ENCODE measurements around the gene NFYC. TPM values are rescaled to one million over a fixed set of nuclear protein-coding genes. Genes with fewer than 3 reads are reported as not detected.

The NFYC gene
- total RNA-seq, 5 donors from 2014 or later (not counting 1 experiment from before 2014, with no cell fraction given), result 50.1 to 60.4 (median 52.9) TPM

DNA sequence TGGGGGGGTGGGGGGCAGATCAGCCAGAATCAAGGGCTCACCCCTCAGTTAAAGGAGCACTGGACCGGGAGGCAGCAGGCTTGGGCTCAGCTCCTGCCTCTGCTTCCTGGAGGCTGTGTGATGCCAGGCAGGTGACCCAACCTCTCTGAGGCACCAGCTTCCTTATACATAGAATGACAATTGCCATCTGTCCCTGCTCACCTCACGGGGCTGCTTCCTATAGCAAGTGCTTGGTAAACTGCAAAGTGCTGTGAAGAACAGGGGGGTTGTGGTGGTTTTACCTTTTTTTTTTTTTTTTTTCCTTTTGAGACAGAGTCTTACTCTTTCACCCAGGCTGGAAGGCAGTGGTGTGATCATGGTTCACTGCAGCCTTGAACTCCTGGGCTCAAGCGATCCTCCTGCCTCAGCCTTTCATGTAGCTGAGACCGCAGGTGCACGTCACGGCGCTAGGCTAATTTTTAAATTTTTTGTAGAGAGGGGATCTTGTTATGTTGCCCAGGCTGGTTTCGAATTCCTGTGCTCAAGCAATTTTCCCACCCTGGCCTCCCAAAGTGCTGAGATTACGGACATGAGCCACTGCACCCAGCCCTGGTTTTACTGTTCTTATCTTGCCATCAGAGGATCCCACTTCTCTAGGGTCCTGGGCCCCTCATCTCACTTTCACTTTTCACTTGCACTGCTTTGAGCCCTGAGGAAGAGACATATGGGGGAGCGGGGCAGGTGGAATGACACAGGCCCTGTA is 103.6 kb downstream of the NFYC start:
- POLR2A ChIA-PET, result interaction anchor here in 1 of 2 donors (0.7 kb wide), 1 partner anchor 10 kb away, joined by 9 read pairs; no protein-coding TSS in a partner anchor
- CTCF ChIA-PET, result interaction anchor here in 1 of 2 donors (0.6 kb wide), 1 partner anchor 59 kb away, joined by 3 read pairs; no protein-coding TSS in a partner anchor
- no peaks in the 10 kb centered on the region for H3K36me3 Mint-ChIP-seq
- DNase-seq (peak in 11 of 35 experiments; percentile 18 to 53 (median 35)), ATAC-seq (replicated peaks in 1 of 4) (peak in 3 of 4 experiments; percentile 60 to 85 (median 66))
- H3K4me3 ChIP-seq (ENCODE audit: control insufficient read depth in 1 of 2, extremely low read depth in 1 of 2, low read length in 1 of 2), result peak overlapping the region in 1 of 2 donors; percentile 25
- H3K9me3 ChIP-seq, result no peaks in the 10 kb centered on the region
- H3K9me3 Mint-ChIP-seq, result no peaks in the 10 kb centered on the region
- peak overlapping the region; percentile 57 to 70 (median 63) for H3K4me3 Mint-ChIP-seq
- H3K27me3 ChIP-seq (replicated peaks in 1 of 2; ENCODE audit: control insufficient read depth in 2 of 2, extremely low read depth in 1 of 2, insufficient read depth in 2 of 2, low read length in 1 of 2), result peaks cover 0 to 15% of the 10 kb centered on the region in 2 experiments
- peak overlapping the region; percentile 79 to 81 for H3K27ac Mint-ChIP-seq
- peaks cover 0 to 3% of the 10 kb centered on the region in 2 donors for H3K27me3 Mint-ChIP-seq
- 60% methylated on average over 2 of the region's 10 CpGs for WGBS (ENCODE audit: insufficient coverage)
- H3K4me1 Mint-ChIP-seq, result peaks cover 16 to 36% (median 36%) of the 10 kb centered on the region in 3 donors
- no peaks in the 10 kb centered on the region for H3K36me3 ChIP-seq (ENCODE audit: control insufficient read depth in 2 of 2, extremely low read depth in 1 of 2, insufficient read depth in 1 of 2, low read length in 1 of 2)
- H3K27ac ChIP-seq (ENCODE audit: low read length), result peak overlapping the region; percentile 9
- peaks cover 12 to 28% of the 10 kb centered on the region in 2 experiments for H3K4me1 ChIP-seq (ENCODE audit: control insufficient read depth in 1 of 2, extremely low read depth in 1 of 2, insufficient read depth in 2 of 2, low read length in 2 of 2)

DNA sequence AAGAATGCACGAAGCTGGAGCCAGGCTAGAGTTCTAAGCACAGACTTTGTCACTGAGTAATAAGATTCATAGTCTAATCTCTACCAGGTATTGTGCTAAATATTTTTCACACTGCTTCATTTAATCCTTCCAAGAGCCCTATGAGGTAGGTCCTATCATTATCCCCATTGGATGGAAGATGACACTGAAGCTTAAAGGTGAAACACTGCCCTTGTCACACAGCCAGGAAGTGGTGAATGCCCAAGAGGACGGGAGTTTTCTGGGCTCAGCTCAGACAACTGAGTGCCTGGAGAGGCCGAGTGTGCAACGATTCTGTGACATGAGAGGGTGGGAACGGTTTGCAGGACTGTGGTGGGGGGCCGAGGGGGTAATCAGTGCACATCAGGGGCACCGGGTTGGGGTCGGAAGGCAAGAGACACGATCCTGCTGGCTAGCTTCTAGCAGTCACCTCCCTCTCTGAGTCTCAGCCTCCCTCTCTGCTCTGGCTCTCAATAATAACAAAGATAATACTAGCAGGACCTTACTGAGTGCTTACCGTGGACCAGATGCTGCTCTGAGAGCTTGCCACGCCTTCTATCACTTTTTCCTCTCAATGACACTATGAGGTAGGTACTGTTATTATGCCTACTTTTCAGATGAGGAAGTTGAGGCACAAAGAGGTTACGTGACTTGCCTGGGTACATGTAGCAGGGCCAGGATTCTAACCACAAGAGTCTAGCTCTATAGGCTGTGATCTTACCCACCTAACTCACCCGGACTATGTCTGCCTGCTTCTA is 104.5 kb downstream of the NFYC start:
- peak overlapping the region in 2 of 3 donors; percentile 63 to 70 for H3K4me3 Mint-ChIP-seq
- Histone ChIP-seq H3K9me3 (no peaks in the 10 kb centered on the region), H3K4me3 (ENCODE audit: control insufficient read depth in 1 of 2, extremely low read depth in 1 of 2, low read length in 1 of 2) (no peak overlapping the region), H3K27me3 (replicated peaks in 1 of 2; ENCODE audit: control insufficient read depth in 2 of 2, extremely low read depth in 1 of 2, insufficient read depth in 2 of 2, low read length in 1 of 2) (peaks cover 0 to 10% of the 10 kb centered on the region in 2 experiments), H3K27ac (ENCODE audit: low read length) (no peak overlapping the region), H3K4me1 (ENCODE audit: control insufficient read depth in 1 of 2, extremely low read depth in 1 of 2, insufficient read depth in 2 of 2, low read length in 2 of 2) (peaks cover 12 to 33% of the 10 kb centered on the region in 2 experiments), H3K36me3 (ENCODE audit: control insufficient read depth in 2 of 2, extremely low read depth in 1 of 2, insufficient read depth in 1 of 2, low read length in 1 of 2) (no peaks in the 10 kb centered on the region)
- 38% methylated on average over 7 of the region's 13 CpGs for WGBS (ENCODE audit: insufficient coverage)
- no peaks in the 10 kb centered on the region for H3K9me3 Mint-ChIP-seq
- POLR2A ChIA-PET, result interaction anchor here in 1 of 2 donors (0.7 kb wide), 1 partner anchor 9 kb away, joined by 9 read pairs; no protein-coding TSS in a partner anchor
- peak; percentile 36 to 52 (median 42) for ATAC-seq (replicated peaks in 1 of 4)
- peak overlapping the region; percentile 79 to 81 for H3K27ac Mint-ChIP-seq
- peaks cover 20 to 45% (median 42%) of the 10 kb centered on the region in 3 donors for H3K4me1 Mint-ChIP-seq
- no peaks in the 10 kb centered on the region for H3K36me3 Mint-ChIP-seq
- DNase-seq, result peak in 1 of 35 experiments; percentile 38
- no peaks in the 10 kb centered on the region for H3K27me3 Mint-ChIP-seq
- CTCF ChIA-PET, result interaction anchor here in 1 of 2 donors (0.6 kb wide), 1 partner anchor 58 kb away, joined by 3 read pairs; no protein-coding TSS in a partner anchor

DNA sequence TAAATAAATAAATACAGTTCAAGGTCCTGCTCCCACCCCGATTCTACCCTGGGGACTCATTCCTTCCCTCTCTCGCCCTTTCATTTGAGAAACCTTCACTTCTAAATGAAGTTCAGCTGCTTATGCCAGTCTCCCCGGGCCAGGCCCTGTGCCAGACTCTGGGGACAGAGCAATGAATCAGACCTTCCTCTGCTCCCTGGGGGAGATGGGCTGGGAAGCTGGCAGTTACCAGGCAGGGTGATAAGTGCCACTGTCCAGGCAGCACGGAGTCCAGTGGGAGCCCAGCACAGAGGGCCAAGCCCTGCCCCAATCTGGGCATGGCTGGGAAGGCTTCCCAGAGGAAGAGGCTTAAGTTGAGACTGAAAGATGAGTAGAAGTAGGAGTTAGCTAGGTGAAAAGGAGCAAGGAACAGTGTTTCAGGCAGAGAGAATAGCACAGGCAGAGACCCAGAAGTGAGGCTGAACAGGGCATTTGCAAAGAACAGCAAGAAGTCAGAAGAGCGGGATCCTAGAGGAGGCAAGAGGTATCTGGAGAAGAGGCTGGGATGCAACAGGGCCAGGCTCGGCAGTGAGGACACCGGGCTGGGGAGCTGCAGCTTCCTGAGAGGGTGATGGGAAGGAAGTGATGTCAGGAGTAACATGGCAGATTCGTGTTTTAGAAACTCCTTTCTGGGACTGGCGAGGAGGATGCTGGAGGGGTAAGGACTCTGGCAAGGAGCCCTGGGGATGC is 105.6 kb downstream of the NFYC start:
- CTCF ChIA-PET, result no interaction called here
- H3K27ac Mint-ChIP-seq, result peak overlapping the region; percentile 7 to 59
- H3K9me3 Mint-ChIP-seq, result no peaks in the 10 kb centered on the region
- 55% methylated on average over 4 of the region's 9 CpGs for WGBS (ENCODE audit: insufficient coverage)
- H3K9me3 ChIP-seq, result no peaks in the 10 kb centered on the region
- H3K4me1 ChIP-seq (ENCODE audit: control insufficient read depth in 1 of 2, extremely low read depth in 1 of 2, insufficient read depth in 2 of 2, low read length in 2 of 2), result peaks cover 20 to 44% of the 10 kb centered on the region in 2 experiments
- no peak overlapping the region for H3K27ac ChIP-seq (ENCODE audit: low read length)
- POLR2A ChIA-PET, result no interaction called here
- peaks cover 0 to 5% of the 10 kb centered on the region in 2 experiments for H3K27me3 ChIP-seq (replicated peaks in 1 of 2; ENCODE audit: control insufficient read depth in 2 of 2, extremely low read depth in 1 of 2, insufficient read depth in 2 of 2, low read length in 1 of 2)
- no peaks in the 10 kb centered on the region for H3K36me3 ChIP-seq (ENCODE audit: control insufficient read depth in 2 of 2, extremely low read depth in 1 of 2, insufficient read depth in 1 of 2, low read length in 1 of 2)
- no peak for DNase-seq
- H3K36me3 Mint-ChIP-seq, result no peaks in the 10 kb centered on the region
- H3K4me3 Mint-ChIP-seq, result peak overlapping the region in 2 of 3 donors; percentile 32 to 52
- no peak for ATAC-seq (replicated peaks in 1 of 4)
- no peak overlapping the region for H3K4me3 ChIP-seq (ENCODE audit: control insufficient read depth in 1 of 2, extremely low read depth in 1 of 2, low read length in 1 of 2)
- no peaks in the 10 kb centered on the region for H3K27me3 Mint-ChIP-seq
- peaks cover 30 to 56% (median 52%) of the 10 kb centered on the region in 3 donors for H3K4me1 Mint-ChIP-seq

DNA sequence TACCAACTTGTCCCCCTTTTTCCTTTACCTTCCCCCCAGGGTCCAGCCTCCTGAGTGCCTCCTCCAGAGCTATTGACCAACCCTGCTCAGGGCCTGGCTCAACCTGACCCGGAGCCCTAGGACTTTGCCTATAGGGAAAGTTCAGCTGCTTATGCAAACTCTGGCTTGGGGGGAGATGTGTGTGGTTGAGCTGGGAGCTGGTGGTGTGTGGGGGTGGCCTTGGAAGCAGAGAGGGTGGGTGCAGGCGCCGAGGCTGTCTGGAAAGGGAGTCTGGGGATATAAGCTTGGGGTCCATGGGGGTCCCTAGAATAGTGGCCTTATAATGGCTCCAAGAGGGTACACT is 106.1 kb downstream of the NFYC start:
- POLR2A ChIA-PET, result interaction anchor here in 1 of 2 donors (0.5 kb wide), 1 partner anchor 179 kb away, joined by 5 read pairs; no protein-coding TSS in a partner anchor
- H3K27ac ChIP-seq (ENCODE audit: low read length), result no peak overlapping the region
- DNase-seq (no peak), ATAC-seq (replicated peaks in 1 of 4) (no peak)
- no peaks in the 10 kb centered on the region for H3K36me3 ChIP-seq (ENCODE audit: control insufficient read depth in 2 of 2, extremely low read depth in 1 of 2, insufficient read depth in 1 of 2, low read length in 1 of 2)
- CTCF ChIA-PET, result no interaction called here
- no peaks in the 10 kb centered on the region for H3K9me3 Mint-ChIP-seq
- no peak overlapping the region for H3K4me3 ChIP-seq (ENCODE audit: control insufficient read depth in 1 of 2, extremely low read depth in 1 of 2, low read length in 1 of 2)
- no peaks in the 10 kb centered on the region for H3K9me3 ChIP-seq
- H3K27me3 ChIP-seq (replicated peaks in 1 of 2; ENCODE audit: control insufficient read depth in 2 of 2, extremely low read depth in 1 of 2, insufficient read depth in 2 of 2, low read length in 1 of 2), result peaks cover 0 to 5% of the 10 kb centered on the region in 2 experiments
- H3K4me3 Mint-ChIP-seq, result peak overlapping the region in 1 of 3 donors; percentile 52
- WGBS (ENCODE audit: insufficient coverage), result 93% methylated on average over 3 of the region's 3 CpGs
- no peak overlapping the region for H3K27ac Mint-ChIP-seq
- H3K27me3 Mint-ChIP-seq, result no peaks in the 10 kb centered on the region
- peaks cover 31 to 58% (median 52%) of the 10 kb centered on the region in 3 donors for H3K4me1 Mint-ChIP-seq
- no peaks in the 10 kb centered on the region for H3K36me3 Mint-ChIP-seq
- peaks cover 20 to 48% of the 10 kb centered on the region in 2 experiments for H3K4me1 ChIP-seq (ENCODE audit: control insufficient read depth in 1 of 2, extremely low read depth in 1 of 2, insufficient read depth in 2 of 2, low read length in 2 of 2)

DNA sequence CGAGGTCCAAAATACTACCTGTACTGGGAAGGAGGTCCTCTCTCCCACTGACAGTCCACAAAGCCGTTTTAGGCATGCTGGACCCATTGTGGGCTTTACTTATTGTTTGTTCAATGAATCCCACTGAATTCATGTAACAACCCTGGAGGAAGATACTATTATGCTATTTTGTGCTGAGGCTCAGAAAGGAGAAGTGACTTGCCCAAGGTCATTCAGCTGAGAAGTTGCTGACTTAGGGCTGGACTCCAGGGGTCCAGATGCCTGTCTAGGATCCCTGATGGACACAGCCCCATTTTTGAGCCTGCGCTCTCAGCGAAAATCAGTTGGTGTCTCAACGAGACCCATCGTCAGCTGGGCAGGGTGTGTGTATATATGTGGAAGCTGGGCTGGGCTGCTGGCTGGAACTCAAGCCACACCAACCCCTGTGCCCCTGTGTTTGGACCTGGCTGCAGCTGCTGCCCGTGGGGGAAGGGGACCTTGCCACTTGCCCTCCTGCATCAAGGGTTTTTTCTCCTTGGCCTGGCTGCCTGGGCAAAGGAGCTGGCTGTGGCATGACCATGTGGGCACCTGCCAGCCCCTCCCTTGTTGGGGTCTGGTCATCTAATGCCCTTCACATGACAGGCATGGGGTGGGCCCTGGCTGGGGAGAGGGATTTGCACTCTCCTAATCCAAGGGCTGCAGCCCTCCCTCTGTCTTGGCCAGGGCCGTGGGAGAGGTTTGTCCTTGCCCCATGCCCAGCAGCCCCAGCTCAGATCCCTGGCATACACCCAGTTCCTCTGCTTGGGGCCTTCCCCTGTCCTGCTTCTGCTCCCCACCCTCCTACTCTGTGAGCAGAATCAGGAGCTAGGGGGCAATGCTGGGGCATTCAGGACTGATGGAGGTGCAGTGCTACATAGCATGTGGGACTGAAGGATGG is 107.1 kb downstream of the NFYC start:
- POLR2A ChIA-PET, result no interaction called here
- Mint-ChIP-seq H3K9me3 (no peaks in the 10 kb centered on the region), H3K27me3 (no peaks in the 10 kb centered on the region), H3K27ac (no peak overlapping the region), H3K4me3 (no peak overlapping the region), H3K4me1 (peaks cover 34 to 60% (median 45%) of the 10 kb centered on the region in 3 donors), H3K36me3 (no peaks in the 10 kb centered on the region)
- Histone ChIP-seq H3K4me3 (ENCODE audit: control insufficient read depth in 1 of 2, extremely low read depth in 1 of 2, low read length in 1 of 2) (no peak overlapping the region), H3K9me3 (no peaks in the 10 kb centered on the region), H3K27me3 (replicated peaks in 1 of 2; ENCODE audit: control insufficient read depth in 2 of 2, extremely low read depth in 1 of 2, insufficient read depth in 2 of 2, low read length in 1 of 2) (peaks cover 0 to 5% of the 10 kb centered on the region in 2 experiments), H3K36me3 (ENCODE audit: control insufficient read depth in 2 of 2, extremely low read depth in 1 of 2, insufficient read depth in 1 of 2, low read length in 1 of 2) (no peaks in the 10 kb centered on the region), H3K4me1 (ENCODE audit: control insufficient read depth in 1 of 2, extremely low read depth in 1 of 2, insufficient read depth in 2 of 2, low read length in 2 of 2) (peaks cover 20 to 52% of the 10 kb centered on the region in 2 experiments), H3K27ac (ENCODE audit: low read length) (no peak overlapping the region)
- ATAC-seq (replicated peaks in 1 of 4) (no peak), DNase-seq (no peak)
- CTCF ChIA-PET, result no interaction called here
- 97% methylated on average over 4 of the region's 8 CpGs for WGBS (ENCODE audit: insufficient coverage)

Data from T-cell (primary cell).